GM23338 (cell line): ENCODE results near the gene DOCK1. TPM values are rescaled to one million over a fixed set of nuclear protein-coding genes. Genes with fewer than 3 reads are reported as not detected.

Source experiments
- ATAC-seq: fragments of 200-7000 bp; cut with Tn5 transposase; 3 replicates; pipeline ENCODE4 v1.9.1; 2020
- DNase-seq: peaks from one replicate; pipeline ENCODE4 v3.0.0-alpha.2; 2015; ENCODE audit warnings: low spot score
- H2AFZ ChIP-seq: fragments of 200-600 bp; sonication (generic); 2 replicates; pipeline ENCODE4 v1.8.0; 2016; ENCODE audit warnings: antibody characterized with exemption, mild to moderate bottlenecking, moderate library complexity
- H3F3A ChIP-seq: fragments of 200-600 bp; sonication (generic); replicated peaks from 2 replicates; pipeline ENCODE4 v1.8.0; 2017; ENCODE audit warnings: antibody characterized with exemption, mixed run types, low read depth
- H3K27ac ChIP-seq: fragments of 200-600 bp; sonication (generic); 2 replicates; pipeline ENCODE4 v1.6.1; 2016; ENCODE audit warnings: low read depth
- H3K27me3 ChIP-seq: fragments of 200-600 bp; sonication (generic); 2 replicates; pipeline ENCODE4 v1.8.0; 2016; ENCODE audit warnings: mild to moderate bottlenecking, mixed run types, moderate library complexity; ENCODE audit not compliant: insufficient read depth
- H3K36me3 ChIP-seq: fragments of 200-600 bp; sonication (generic); 2 replicates; pipeline ENCODE4 v1.8.0; 2016; ENCODE audit warnings: mild to moderate bottlenecking; ENCODE audit not compliant: insufficient read depth
- H3K4me1 ChIP-seq: fragments of 200-600 bp; sonication (generic); 2 replicates; pipeline ENCODE4 v1.8.0; 2016; ENCODE audit warnings: mild to moderate bottlenecking, moderate library complexity; ENCODE audit not compliant: insufficient read depth
- H3K4me2 ChIP-seq: fragments of 200-600 bp; sonication (generic); 2 replicates; pipeline ENCODE4 v1.7.1; 2017; ENCODE audit warnings: mixed run types
- H3K4me3 ChIP-seq: fragments of 200-600 bp; sonication (generic); 2 replicates; pipeline ENCODE4 v1.6.1; 2016; ENCODE audit warnings: mixed run types
- H3K79me2 ChIP-seq: fragments of 200-600 bp; sonication (generic); replicated peaks from 2 replicates; pipeline ENCODE4 v1.8.0; 2017; ENCODE audit warnings: mild to moderate bottlenecking; ENCODE audit not compliant: insufficient read depth
- H3K9me2 ChIP-seq: fragments of 200-600 bp; sonication (generic); 2 replicates; pipeline ENCODE4 v1.8.0; 2017; ENCODE audit not compliant: insufficient read depth
- H4K20me1 ChIP-seq: fragments of 200-600 bp; sonication (generic); replicated peaks from 2 replicates; pipeline ENCODE4 v1.8.0; 2017; ENCODE audit warnings: mild to moderate bottlenecking; ENCODE audit not compliant: insufficient read depth
- H3K27ac Mint-ChIP-seq: 2 replicates; pipeline ENCODE4 v1.8.0; 2020; ENCODE audit warnings: inconsistent platforms, mild to moderate bottlenecking, moderate library complexity, mixed read lengths
- H3K27me3 Mint-ChIP-seq: 3 replicates; pipeline ENCODE4 v1.8.0; 2022; ENCODE audit warnings: low read depth, mild to moderate bottlenecking, moderate library complexity, mixed read lengths, inconsistent platforms; ENCODE audit not compliant: insufficient read depth, poor library complexity
- H3K36me3 Mint-ChIP-seq: 3 replicates; pipeline ENCODE4 v1.8.0; 2021; ENCODE audit warnings: low read depth, mild to moderate bottlenecking, inconsistent platforms, moderate library complexity, mixed read lengths
- H3K4me1 Mint-ChIP-seq: 3 replicates; pipeline ENCODE4 v1.8.0; 2020; ENCODE audit warnings: mild to moderate bottlenecking, inconsistent platforms, mixed read lengths
- H3K4me3 Mint-ChIP-seq: 3 replicates; pipeline ENCODE4 v1.8.0; 2021; ENCODE audit warnings: moderate library complexity, mild to moderate bottlenecking, inconsistent platforms, mixed read lengths
- H3K9me3 Mint-ChIP-seq: 3 replicates; pipeline ENCODE4 v1.8.0; 2020; ENCODE audit warnings: moderate library complexity, mild to moderate bottlenecking, inconsistent platforms, mixed read lengths
- CREB1 ChIP-seq: fragments of 250-450 bp; sonication (Bioruptor Pico); IDR thresholded peaks from 2 replicates; pipeline ENCODE4 v1.5.0; 2020; ENCODE audit warnings: low read depth, mild to moderate bottlenecking, moderate library complexity
- EZH2 ChIP-seq: fragments of 200-600 bp; sonication (generic); IDR thresholded peaks from one replicate; pipeline ENCODE4 v1.8.0; 2017; ENCODE audit warnings: antibody characterized with exemption, mild to moderate bottlenecking, low read depth; ENCODE audit not compliant: unreplicated experiment
- EZH2phosphoT487 ChIP-seq: fragments of 200-600 bp; sonication (generic); IDR thresholded peaks from one replicate; pipeline ENCODE4 v1.8.1; 2018; ENCODE audit warnings: antibody characterized with exemption; ENCODE audit not compliant: unreplicated experiment
- JUNB ChIP-seq: IDR thresholded peaks from one replicate; pipeline ENCODE4 v1.6.1; 2016; ENCODE audit warnings: antibody characterized with exemption; ENCODE audit not compliant: unreplicated experiment
- NANOG ChIP-seq: IDR thresholded peaks from 2 replicates; pipeline ENCODE4 v1.6.1; 2016; ENCODE audit warnings: antibody characterized with exemption, borderline replicate concordance
- POLR2AphosphoS5 ChIP-seq: IDR thresholded peaks from 2 replicates; pipeline ENCODE4 v1.6.1; 2016; ENCODE audit warnings: antibody characterized with exemption, low read depth
- STAT1 ChIP-seq: IDR thresholded peaks from one replicate; pipeline ENCODE4 v1.6.1; 2016; ENCODE audit warnings: antibody characterized with exemption; ENCODE audit not compliant: unreplicated experiment
- ZNF114 ChIP-seq: fragments of 250-450 bp; sonication (Bioruptor Pico); IDR thresholded peaks from 2 replicates; pipeline ENCODE4 v1.5.0; 2020; ENCODE audit warnings: mild to moderate bottlenecking, moderate library complexity
- ZNF331 ChIP-seq: fragments of 250-450 bp; sonication (Bioruptor Pico); IDR thresholded peaks from 2 replicates; pipeline ENCODE4 v1.5.0; 2020; ENCODE audit warnings: low read depth, mild to moderate bottlenecking, moderate library complexity
- ZNF462 ChIP-seq: fragments of 250-450 bp; sonication (Bioruptor Pico); IDR thresholded peaks from 2 replicates; pipeline ENCODE4 v1.5.0; 2020; ENCODE audit warnings: mild to moderate bottlenecking, moderate library complexity
- polyA plus RNA-seq: library from polyadenylated mRNA; unstranded; fragments of >200 nt; fragmentation: Nextera tagmentation; extraction: Ambion mirVana; gene quantifications from 2 replicates; pipeline ENCODE4 v1.2.1, GENCODE V29; 2016
- total RNA-seq: library from RNA; depleted of rRNA; stranded (reverse); fragments of >200 nt; shearing (Covaris generic); gene quantifications from 2 replicates; pipeline ENCODE4 v1.2.3, GENCODE V29; 2014
- TF ChIP-seq, protein P1 (sequence below): IDR thresholded peaks from 2 replicates; pipeline ENCODE4 v1.6.1; 2016; ENCODE audit warnings: antibody characterized with exemption
- TF ChIP-seq, protein P2 (sequence below): IDR thresholded peaks from one replicate; pipeline ENCODE4 v1.6.1; 2018; ENCODE audit warnings: antibody characterized with exemption; ENCODE audit not compliant: unreplicated experiment
- TF ChIP-seq, protein P3 (sequence below), 2 experiments: fragments of 200-600 bp in 1 of 2; sonication (generic) in 1 of 2; conservative IDR thresholded peaks; 2 replicates each; pipeline versions ENCODE4 v1.5.1 to v1.6.1; 2016 to 2017; ENCODE audit warnings: antibody characterized with exemption in 2 of 2, low read depth in 2 of 2, mild to moderate bottlenecking in 2 of 2, moderate library complexity in 1 of 2

Gene DOCK1
- total and polyA plus RNA-seq, 2 experiments from 2014 or later: 13.2 to 55.3 TPM

- Histone ChIP-seq H4K20me1 (no peaks in the 10 kb centered on the region), H3K27ac (no peak overlapping the region), H3K9me2 (no peaks in the 10 kb centered on the region), H3K79me2 (no peaks in the 10 kb centered on the region), H3F3A (no peaks in the 10 kb centered on the region), H3K36me3 (no peaks in the 10 kb centered on the region), H3K4me2 (no peak overlapping the region), H3K4me3 (no peak overlapping the region), H3K27me3 (no peaks in the 10 kb centered on the region), H2AFZ (no peak overlapping the region), H3K4me1 (no peaks in the 10 kb centered on the region)
- Mint-ChIP-seq H3K4me1 (no peaks in the 10 kb centered on the region), H3K9me3 (no peaks in the 10 kb centered on the region), H3K36me3 (no peaks in the 10 kb centered on the region), H3K27me3 (peaks cover 2% of the 10 kb centered on the region), H3K4me3 (no peak overlapping the region), H3K27ac (no peak overlapping the region)
- ATAC-seq (no peak), DNase-seq (no peak)
- TF ChIP-seq POLR2AphosphoS5 (no peak), NANOG (no peak), CREB1 (CRISPR knock-in tag) (no peak), ZNF462 (CRISPR knock-in tag) (no peak), ZNF114 (no peak), ZNF331 (CRISPR knock-in tag) (no peak), EZH2phosphoT487 (no peak), EZH2 (no peak), JUNB (no peak), STAT1 (no peak)
- TF ChIP-seq, protein P1, sequence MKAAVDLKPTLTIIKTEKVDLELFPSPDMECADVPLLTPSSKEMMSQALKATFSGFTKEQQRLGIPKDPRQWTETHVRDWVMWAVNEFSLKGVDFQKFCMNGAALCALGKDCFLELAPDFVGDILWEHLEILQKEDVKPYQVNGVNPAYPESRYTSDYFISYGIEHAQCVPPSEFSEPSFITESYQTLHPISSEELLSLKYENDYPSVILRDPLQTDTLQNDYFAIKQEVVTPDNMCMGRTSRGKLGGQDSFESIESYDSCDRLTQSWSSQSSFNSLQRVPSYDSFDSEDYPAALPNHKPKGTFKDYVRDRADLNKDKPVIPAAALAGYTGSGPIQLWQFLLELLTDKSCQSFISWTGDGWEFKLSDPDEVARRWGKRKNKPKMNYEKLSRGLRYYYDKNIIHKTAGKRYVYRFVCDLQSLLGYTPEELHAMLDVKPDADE: no peak
- TF ChIP-seq, protein P2, sequence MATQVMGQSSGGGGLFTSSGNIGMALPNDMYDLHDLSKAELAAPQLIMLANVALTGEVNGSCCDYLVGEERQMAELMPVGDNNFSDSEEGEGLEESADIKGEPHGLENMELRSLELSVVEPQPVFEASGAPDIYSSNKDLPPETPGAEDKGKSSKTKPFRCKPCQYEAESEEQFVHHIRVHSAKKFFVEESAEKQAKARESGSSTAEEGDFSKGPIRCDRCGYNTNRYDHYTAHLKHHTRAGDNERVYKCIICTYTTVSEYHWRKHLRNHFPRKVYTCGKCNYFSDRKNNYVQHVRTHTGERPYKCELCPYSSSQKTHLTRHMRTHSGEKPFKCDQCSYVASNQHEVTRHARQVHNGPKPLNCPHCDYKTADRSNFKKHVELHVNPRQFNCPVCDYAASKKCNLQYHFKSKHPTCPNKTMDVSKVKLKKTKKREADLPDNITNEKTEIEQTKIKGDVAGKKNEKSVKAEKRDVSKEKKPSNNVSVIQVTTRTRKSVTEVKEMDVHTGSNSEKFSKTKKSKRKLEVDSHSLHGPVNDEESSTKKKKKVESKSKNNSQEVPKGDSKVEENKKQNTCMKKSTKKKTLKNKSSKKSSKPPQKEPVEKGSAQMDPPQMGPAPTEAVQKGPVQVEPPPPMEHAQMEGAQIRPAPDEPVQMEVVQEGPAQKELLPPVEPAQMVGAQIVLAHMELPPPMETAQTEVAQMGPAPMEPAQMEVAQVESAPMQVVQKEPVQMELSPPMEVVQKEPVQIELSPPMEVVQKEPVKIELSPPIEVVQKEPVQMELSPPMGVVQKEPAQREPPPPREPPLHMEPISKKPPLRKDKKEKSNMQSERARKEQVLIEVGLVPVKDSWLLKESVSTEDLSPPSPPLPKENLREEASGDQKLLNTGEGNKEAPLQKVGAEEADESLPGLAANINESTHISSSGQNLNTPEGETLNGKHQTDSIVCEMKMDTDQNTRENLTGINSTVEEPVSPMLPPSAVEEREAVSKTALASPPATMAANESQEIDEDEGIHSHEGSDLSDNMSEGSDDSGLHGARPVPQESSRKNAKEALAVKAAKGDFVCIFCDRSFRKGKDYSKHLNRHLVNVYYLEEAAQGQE: no peak
- TF ChIP-seq, protein P3, sequence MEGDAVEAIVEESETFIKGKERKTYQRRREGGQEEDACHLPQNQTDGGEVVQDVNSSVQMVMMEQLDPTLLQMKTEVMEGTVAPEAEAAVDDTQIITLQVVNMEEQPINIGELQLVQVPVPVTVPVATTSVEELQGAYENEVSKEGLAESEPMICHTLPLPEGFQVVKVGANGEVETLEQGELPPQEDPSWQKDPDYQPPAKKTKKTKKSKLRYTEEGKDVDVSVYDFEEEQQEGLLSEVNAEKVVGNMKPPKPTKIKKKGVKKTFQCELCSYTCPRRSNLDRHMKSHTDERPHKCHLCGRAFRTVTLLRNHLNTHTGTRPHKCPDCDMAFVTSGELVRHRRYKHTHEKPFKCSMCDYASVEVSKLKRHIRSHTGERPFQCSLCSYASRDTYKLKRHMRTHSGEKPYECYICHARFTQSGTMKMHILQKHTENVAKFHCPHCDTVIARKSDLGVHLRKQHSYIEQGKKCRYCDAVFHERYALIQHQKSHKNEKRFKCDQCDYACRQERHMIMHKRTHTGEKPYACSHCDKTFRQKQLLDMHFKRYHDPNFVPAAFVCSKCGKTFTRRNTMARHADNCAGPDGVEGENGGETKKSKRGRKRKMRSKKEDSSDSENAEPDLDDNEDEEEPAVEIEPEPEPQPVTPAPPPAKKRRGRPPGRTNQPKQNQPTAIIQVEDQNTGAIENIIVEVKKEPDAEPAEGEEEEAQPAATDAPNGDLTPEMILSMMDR (conservative IDR thresholded peaks at IDR 0.05; ENCODE audit: low read depth in 2 of 2): no peak
Observed at GRCh38 chr10:127227663-127228062, 322.4 kb downstream of the DOCK1 start.
